MM.1S (cell line): ENCODE results near the gene FGL2.
"Not testable (repeated sequence)": the region's sequence is repeated elsewhere in the genome, so short reads cannot be mapped to it uniquely, and the experiment has no call there.

Source experiments
- DNase-seq: peaks from one replicate; pipeline ENCODE4 v3.0.0-alpha.2; 2015
- H2AFZ ChIP-seq: fragments of 300-600 bp; sonication (generic); 2 replicates; pipeline ENCODE4 v1.6.0; 2016; ENCODE audit warnings: antibody characterized with exemption, low read length
- H3F3A ChIP-seq: fragments of 300-600 bp; sonication (generic); 2 replicates; pipeline ENCODE4 v1.6.1; 2016; ENCODE audit warnings: mild to moderate bottlenecking, antibody characterized with exemption, low read length, moderate library complexity, mixed read lengths; ENCODE audit not compliant: insufficient read depth
- H3K27ac ChIP-seq: fragments of 300-600 bp; sonication (generic); 2 replicates; pipeline ENCODE4 v1.5.1; 2016; ENCODE audit warnings: mild to moderate bottlenecking, low read length
- H3K27me3 ChIP-seq: fragments of 300-600 bp; sonication (generic); replicated peaks from 2 replicates; pipeline ENCODE4 v1.6.0; 2016; ENCODE audit warnings: low read length; ENCODE audit not compliant: insufficient read depth
- H3K36me3 ChIP-seq: fragments of 300-600 bp; sonication (generic); replicated peaks from 2 replicates; pipeline ENCODE4 v1.6.1; 2016; ENCODE audit warnings: mild to moderate bottlenecking, low read length, mixed read lengths; ENCODE audit not compliant: insufficient read depth
- H3K4me1 ChIP-seq: fragments of 300-600 bp; sonication (generic); 2 replicates; pipeline ENCODE4 v1.6.1; 2016; ENCODE audit warnings: low read length, mixed read lengths
- H3K4me2 ChIP-seq: fragments of 300-600 bp; sonication (generic); 2 replicates; pipeline ENCODE4 v1.6.0; 2016; ENCODE audit warnings: low read depth, low read length
- H3K4me3 ChIP-seq: fragments of 300-600 bp; sonication (generic); 2 replicates; pipeline ENCODE4 v1.5.1; 2016; ENCODE audit warnings: low read length, mixed read lengths
- H3K79me2 ChIP-seq: fragments of 300-600 bp; sonication (generic); 2 replicates; pipeline ENCODE4 v1.6.1; 2016; ENCODE audit warnings: mixed run types, low read length, mixed read lengths
- H3K9ac ChIP-seq: fragments of 300-600 bp; sonication (generic); 2 replicates; pipeline ENCODE4 v1.6.1; 2016; ENCODE audit warnings: low read length, mixed read lengths
- H3K9me2 ChIP-seq: fragments of 300-600 bp; sonication (generic); replicated peaks from 2 replicates; pipeline ENCODE4 v1.6.1; 2016; ENCODE audit warnings: mild to moderate bottlenecking, low read length, mixed read lengths; ENCODE audit not compliant: insufficient read depth
- H3K9me3 ChIP-seq: fragments of 300-600 bp; sonication (generic); replicated peaks from 2 replicates; pipeline ENCODE4 v1.6.1; 2016; ENCODE audit warnings: mild to moderate bottlenecking, low read length, mixed read lengths; ENCODE audit not compliant: insufficient read depth
- H4K20me1 ChIP-seq: fragments of 300-600 bp; sonication (generic); 2 replicates; pipeline ENCODE4 v1.6.1; 2016; ENCODE audit warnings: mild to moderate bottlenecking, low read length, moderate library complexity, mixed read lengths; ENCODE audit not compliant: insufficient read depth
- CTCF ChIP-seq: fragments of 300-600 bp; sonication (generic); IDR thresholded peaks from 2 replicates; pipeline ENCODE4 v1.5.1; 2016; ENCODE audit warnings: antibody characterized with exemption, low read length, mixed read lengths
- EZH2 ChIP-seq: fragments of 300-600 bp; sonication (generic); optimal IDR thresholded peaks from 2 replicates; pipeline ENCODE3; 2017; ENCODE audit warnings: low read depth, mild to moderate bottlenecking, antibody characterized with exemption, low read length, mixed read lengths
- EZH2phosphoT487 ChIP-seq: fragments of 300-600 bp; sonication (generic); IDR thresholded peaks from 2 replicates; pipeline ENCODE4 v1.6.1; 2018; ENCODE audit warnings: antibody characterized with exemption, low read length

FGL2 gene

GRCh38 chr7:77223261-77223660, 23.6 kb upstream of the FGL2 start:
- H4K20me1 ChIP-seq: no peaks in the 10 kb centered on the region
- H3K27me3 ChIP-seq: no peaks in the 10 kb centered on the region
- no peak for DNase-seq
- no peak overlapping the region for H3K4me2 ChIP-seq
- no peaks in the 10 kb centered on the region for H3K9me3 ChIP-seq
- H3F3A ChIP-seq: no peaks in the 10 kb centered on the region
- no peaks in the 10 kb centered on the region for H3K79me2 ChIP-seq
- no peak overlapping the region for H3K4me3 ChIP-seq
- H3K36me3 ChIP-seq: no peaks in the 10 kb centered on the region
- H3K9me2 ChIP-seq: no peaks in the 10 kb centered on the region
- H3K27ac ChIP-seq: no peak overlapping the region
- TF ChIP-seq EZH2 (no peak), EZH2phosphoT487 (no peak), CTCF (no peak)
- H3K4me1 ChIP-seq: no peaks in the 10 kb centered on the region
- H3K9ac ChIP-seq: no peak overlapping the region
- H2AFZ ChIP-seq: no peak overlapping the region

DNA sequence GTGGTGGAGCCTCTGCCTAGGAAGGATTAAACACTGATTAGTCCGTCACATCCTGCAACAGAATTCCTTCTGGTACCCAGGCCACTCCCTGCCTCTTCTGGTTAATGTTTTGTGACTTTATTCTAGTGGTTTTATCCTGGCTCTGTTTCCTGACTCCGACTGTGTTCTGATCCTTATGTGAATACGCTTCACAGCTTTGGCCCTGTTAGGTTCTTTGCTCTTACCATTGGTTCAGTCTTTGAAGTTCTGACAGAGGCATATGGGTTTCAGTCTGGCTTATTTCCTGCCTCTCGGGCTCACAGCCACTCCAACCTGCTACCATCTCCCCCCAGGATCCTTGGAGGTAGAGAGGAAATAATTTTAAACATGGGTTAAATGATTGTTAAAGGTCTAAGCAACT, 23.2 kb upstream of the FGL2 start:
- Histone ChIP-seq H3F3A (no peaks in the 10 kb centered on the region), H3K9me3 (no peaks in the 10 kb centered on the region), H3K36me3 (no peaks in the 10 kb centered on the region), H3K27ac (no peak overlapping the region), H3K9ac (no peak overlapping the region), H3K79me2 (no peaks in the 10 kb centered on the region), H3K4me3 (no peak overlapping the region), H3K9me2 (no peaks in the 10 kb centered on the region), H4K20me1 (no peaks in the 10 kb centered on the region), H3K4me1 (no peaks in the 10 kb centered on the region), H2AFZ (no peak overlapping the region), H3K4me2 (no peak overlapping the region), H3K27me3 (no peaks in the 10 kb centered on the region)
- no peak for DNase-seq
- TF ChIP-seq CTCF: no peak
- no peak for TF ChIP-seq EZH2phosphoT487
- TF ChIP-seq EZH2: no peak

GRCh38 chr7:77222065-77222464, 22.4 kb upstream of the FGL2 start:
- no peak for DNase-seq

DNA sequence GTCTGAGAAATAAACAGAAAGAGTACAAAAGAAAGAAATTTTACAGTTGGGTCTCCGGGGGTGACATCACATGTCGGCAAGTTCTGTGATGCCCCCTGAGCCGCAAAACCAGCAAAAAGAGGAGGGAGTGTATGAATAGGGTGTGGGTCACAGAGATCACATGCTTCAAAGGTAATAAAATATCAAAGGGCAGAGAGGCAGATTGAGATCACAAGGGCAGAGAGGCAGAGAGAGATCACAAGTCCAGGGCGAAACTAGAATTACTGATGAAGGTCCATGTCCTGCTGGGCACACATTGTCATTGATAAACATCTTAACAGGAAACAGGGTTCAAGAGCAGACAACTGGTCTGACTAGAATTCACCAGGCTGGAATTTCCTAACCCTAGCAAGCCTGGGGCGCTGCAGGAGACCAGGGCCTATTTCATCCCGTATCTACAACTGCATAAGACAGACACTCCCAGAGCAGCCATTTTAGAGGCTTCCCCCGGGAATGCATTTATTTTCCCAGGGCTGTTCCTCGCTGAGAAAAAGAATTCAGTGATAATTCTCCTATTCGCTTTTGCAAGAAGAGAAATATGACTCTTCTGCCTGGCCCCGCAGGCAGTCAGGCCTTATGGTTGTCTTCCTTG, 20.2 kb upstream of the FGL2 start:
- not testable (repeated sequence) for H3K4me2 ChIP-seq, H3K9ac ChIP-seq

More at GRCh38 chr7:77222065-77222464, 22.4 kb upstream of the FGL2 start:
- Histone ChIP-seq H2AFZ (no peak overlapping the region), H3K4me2 (no peak overlapping the region), H3K9me3 (no peaks in the 10 kb centered on the region), H3K4me1 (no peaks in the 10 kb centered on the region), H4K20me1 (no peaks in the 10 kb centered on the region), H3F3A (no peaks in the 10 kb centered on the region), H3K27me3 (no peaks in the 10 kb centered on the region), H3K27ac (no peak overlapping the region), H3K4me3 (no peak overlapping the region), H3K9ac (no peak overlapping the region), H3K9me2 (no peaks in the 10 kb centered on the region), H3K79me2 (no peaks in the 10 kb centered on the region), H3K36me3 (no peaks in the 10 kb centered on the region)
- TF ChIP-seq CTCF (no peak), EZH2 (no peak), EZH2phosphoT487 (no peak)

More for the DNA sequence above, 20.2 kb upstream of the FGL2 start:
- not testable (repeated sequence) for H3K27me3 ChIP-seq, H3K27ac ChIP-seq, H3K9me2 ChIP-seq, H3K4me1 ChIP-seq, H3K4me3 ChIP-seq, H3K79me2 ChIP-seq, DNase-seq, H3F3A ChIP-seq, H4K20me1 ChIP-seq, H3K36me3 ChIP-seq, H2AFZ ChIP-seq, H3K9me3 ChIP-seq
